ENCODE measurements around the gene HLX.

Gene HLX

DNA sequence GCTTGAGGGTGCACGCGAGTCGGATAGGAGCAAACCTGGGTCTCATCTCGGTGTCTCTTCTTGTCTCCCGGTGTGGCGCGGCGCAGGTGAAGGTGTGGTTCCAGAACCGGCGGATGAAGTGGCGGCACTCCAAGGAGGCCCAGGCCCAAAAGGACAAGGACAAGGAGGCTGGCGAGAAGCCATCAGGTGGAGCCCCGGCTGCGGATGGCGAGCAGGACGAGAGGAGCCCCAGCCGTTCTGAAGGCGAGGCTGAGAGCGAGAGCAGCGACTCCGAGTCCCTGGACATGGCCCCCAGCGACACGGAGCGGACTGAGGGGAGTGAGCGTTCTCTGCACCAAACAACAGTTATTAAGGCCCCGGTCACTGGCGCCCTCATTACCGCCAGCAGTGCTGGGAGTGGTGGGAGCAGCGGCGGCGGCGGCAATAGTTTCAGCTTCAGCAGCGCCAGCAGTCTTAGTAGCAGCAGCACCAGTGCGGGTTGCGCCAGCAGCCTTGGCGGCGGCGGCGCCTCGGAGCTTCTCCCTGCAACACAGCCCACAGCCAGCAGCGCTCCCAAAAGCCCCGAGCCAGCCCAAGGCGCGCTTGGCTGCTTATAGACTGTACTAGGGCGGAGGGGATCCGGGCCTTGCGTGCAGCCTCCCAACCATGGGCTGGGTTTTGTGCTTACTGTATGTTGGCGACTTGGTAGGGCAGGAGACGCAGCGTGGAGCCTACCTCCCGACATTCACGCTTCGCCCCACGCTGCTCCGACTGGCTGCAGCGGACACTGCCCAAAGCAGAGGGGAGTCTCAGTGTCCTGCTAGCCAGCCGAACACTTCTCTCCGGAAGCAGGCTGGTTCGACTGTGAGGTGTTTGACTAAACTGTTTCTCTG lies 5.1 kb downstream of the HLX start:
- no peak for DNase-seq

DNA sequence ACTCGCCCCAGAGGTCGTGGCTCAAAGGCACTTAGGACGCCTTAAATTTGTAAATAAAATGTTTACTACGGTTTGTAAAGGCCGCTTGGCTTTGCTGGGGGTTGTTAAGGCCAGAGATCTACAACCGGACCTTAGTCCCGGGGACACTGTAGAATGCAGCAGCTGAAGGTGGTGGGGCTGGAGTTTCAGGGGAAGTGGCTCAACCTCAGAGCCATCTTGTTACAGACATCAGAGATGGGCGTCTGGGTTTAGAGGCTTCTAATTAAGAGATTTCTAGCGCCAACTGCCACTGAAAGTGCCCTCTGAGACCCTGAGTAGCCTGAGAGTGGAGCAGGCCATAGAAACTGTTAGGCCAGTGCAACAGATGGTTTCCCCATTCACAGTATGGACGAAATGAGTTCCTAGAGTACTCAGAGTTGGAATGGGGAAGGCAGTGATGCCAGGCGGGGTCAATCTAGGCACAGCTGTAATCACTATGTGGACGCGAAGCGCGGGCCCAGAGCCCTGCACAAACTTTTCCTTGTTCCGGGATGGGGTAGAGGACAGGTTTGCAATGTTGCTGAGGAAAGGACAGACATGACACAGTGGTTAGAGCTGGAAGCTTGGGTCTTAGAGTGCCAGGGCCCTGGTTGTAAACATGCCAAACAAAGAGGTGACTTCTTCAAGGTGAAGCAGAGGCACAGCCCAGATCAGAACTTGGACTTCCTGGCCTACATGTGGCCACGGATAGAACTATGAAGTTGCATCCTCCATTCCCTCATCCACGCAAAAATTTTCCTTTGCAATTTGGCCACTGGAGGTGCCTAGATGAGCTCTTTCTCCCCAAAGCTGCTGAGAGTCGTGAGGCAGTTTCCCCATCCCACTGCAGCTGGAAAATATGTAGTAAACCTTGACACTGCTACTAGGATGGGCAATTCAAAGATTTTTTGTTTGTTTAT lies 6.0 kb downstream of the HLX start:
- no peak for DNase-seq

DNA sequence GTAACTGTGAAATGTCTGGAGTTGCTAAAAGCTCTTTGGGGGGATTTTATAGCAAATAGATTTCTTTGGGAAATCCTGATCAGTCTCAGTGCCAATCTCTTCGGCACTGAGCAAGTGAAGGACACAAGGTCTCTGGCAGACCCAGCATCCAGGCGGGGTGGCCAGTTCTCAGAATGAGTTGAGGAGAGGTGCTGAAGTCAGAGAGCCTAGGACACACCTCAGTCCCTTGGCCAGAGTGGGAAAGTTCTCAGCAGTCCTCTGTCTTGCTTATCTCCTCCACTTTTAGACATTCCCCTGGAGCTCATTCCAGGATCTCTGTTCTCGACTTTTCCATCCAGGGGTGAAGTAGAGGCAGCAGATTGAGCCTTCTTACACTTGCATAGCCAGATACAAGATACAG lies 6.7 kb downstream of the HLX start:
- DNase-seq: no peak

DNA sequence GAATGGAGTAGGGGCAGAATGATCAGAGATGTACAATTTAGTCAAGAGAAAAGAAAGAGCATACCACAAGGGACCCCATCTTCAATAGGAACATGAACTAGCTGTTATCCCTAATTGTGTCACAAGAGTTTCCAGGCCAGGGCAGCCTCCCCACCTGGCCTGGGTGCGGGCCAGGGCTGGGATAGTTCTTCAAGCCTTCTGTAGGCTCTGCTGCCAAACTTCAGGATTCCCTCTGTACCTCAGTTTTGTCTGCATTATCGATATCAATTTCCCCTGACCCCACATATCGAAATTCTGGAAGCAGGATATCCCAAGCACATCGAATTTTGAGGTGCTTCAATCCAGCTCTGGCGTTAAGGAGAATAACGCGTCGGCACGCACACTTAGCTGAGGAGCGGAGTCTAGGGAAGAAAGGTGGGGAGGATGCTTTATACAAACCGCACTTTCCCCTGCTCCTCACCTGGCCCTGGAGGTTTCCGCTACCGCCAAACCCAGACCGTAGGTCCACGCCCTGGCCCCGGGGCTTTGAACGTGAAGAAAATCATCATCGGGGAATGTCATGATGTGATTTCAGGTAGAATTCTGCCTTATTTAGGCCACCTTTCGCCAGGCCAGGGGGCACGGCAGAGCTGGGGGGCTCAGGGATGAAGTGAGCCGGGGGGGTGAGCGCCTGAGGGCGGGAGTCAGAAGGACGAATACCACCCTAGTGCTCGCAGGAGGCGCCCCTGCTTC lies 7.4 kb downstream of the HLX start:
- DNase-seq: no peak

DNA sequence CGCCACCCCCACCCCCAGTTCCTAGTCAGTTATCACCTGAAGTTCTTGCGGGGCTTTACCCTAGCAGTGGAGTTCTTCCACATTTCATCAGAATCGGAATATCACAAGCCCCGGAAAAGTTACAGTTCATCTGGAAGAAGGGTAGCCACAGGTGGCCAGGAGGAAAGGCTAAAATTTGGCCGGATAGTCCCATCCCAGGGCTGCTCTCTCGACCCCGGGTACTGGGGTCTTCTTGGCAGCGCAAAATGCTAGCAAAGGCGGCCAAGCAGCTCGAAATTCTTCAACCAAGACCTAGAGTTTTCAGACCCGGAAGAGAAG lies 7.9 kb downstream of the HLX start:
- no peak for DNase-seq

DNA sequence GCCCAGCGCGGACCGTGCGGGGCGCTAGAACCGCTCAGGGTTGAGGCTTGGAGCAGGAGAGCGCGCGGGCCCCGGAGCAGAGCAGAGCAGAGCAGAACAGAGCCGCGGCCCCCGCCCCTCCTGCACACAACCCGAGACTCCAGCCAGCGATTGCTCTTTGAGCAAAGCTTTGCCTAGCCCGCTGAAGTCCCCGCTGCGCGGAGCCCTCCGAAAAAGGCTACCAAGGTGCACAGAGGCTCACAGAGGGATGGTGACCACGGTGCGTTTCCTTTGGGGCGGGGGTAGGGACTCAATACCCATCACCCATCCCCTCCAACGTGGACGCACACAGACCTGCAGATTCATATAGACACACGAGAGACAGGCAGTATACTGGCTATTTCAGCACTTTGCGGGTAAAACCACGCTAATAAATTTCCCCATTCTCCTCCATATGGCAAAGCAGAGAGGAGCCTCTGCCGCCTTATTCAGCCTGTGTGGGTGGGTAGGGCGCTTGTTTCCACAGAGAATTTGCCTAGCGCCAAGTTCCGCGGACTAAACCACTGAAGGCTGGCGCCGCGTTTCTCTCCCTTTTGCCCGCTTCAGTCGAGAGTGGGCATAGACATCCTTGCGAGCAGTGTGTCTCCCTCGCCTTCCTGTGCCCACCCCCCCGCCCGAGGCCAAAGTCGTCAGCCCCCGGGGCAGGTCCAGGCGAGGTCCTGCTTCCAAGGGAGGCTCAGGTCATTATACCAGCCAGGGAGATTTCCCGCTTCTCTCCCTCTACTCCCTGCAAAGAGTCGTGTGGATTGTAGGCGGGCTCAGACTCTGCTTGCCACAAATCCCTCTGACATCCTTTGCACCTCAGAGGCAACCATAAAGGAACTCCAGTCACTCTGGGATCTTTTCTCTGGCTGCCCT lies 8.5 kb downstream of the HLX start:
- DNase-seq: no peak

DNA sequence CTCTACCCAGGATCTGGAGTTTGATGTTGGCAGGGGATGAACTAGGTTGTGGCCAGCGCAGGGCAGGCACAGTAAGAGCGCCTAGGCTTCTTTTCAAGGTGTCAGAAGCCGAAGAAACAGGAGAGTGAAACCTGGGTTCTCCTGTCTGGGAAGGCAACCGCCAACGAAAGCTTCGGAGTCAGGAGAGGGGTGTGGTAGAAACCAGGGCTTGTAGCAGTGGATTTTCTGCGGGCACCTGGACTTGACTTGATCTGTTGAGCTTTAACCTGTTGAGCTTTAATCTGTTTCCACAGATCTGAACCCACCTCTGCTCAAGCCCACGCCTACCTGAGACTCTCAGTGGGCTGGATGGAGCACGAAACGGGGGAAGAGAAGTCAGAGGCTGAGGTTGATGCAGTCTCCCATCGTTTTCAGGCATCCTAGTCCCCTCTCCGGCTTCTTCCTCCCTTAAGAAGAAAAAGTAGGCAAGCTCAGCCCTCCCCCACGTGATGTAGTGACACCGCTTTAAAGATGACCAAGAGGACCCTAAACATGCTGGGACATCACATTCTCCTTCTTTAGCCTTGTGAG lies 9.3 kb downstream of the HLX start:
- DNase-seq: no peak

DNA sequence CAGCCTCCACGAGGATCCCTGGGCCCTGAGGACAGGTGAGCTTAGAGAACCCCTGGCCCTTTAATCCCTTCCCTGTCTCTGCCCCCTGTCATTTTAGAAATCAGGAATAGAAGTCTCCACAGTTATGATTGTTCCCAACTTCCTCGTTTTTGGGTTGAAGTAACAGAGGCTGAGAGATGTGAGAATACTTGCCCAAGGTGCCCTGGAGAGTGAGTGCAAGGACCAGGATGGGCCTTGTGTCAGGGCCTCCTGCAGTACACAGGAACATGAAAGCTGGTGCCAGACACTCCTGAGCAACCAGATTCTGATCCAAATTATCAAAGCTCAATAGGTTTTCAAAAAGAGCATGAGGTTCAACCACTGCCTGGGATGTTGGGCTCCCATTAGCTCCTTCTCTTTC lies 10.1 kb downstream of the HLX start:
- DNase-seq: no peak

DNA sequence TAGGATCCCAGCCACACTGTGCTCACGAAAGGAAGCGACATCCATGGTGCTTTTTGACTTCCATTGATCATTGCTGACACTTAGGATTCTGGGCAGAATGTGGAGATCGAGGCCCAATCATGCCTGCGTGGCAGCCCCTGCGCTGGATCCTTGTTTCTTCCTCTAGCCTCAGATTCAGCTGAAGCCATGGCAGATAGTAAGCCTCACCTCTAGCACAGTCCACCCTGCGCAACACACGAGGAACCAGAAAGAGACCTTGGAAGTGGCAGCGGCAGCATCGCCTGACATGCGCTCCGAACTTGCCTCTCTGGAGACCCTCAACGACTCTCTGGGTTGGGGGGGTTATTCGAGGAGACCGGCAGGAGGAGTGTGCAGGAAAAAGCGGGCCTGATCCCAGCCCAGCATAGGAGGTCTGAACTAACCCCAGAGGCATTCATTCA lies 10.6 kb downstream of the HLX start:
- DNase-seq: no peak

DNA sequence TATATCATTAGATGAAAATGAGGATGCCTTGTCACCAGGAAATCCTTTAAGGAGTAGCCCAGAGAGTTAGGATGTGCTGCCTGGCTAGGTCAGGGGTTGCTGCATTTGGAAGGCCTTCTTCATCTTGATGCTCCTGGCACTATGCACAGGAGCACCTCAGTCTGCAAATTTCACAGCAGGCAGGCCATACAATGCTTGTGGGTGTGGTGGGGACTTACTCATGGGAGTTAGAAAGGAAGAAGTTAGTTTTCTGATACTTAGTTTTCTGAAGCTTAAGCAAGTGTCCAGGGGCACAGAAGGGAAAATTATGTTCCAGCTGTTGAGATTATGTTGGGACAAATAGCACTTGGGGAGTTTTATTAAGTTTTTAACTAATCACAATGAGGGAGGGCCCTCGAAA lies 11.4 kb downstream of the HLX start:
- DNase-seq: no peak

DNA sequence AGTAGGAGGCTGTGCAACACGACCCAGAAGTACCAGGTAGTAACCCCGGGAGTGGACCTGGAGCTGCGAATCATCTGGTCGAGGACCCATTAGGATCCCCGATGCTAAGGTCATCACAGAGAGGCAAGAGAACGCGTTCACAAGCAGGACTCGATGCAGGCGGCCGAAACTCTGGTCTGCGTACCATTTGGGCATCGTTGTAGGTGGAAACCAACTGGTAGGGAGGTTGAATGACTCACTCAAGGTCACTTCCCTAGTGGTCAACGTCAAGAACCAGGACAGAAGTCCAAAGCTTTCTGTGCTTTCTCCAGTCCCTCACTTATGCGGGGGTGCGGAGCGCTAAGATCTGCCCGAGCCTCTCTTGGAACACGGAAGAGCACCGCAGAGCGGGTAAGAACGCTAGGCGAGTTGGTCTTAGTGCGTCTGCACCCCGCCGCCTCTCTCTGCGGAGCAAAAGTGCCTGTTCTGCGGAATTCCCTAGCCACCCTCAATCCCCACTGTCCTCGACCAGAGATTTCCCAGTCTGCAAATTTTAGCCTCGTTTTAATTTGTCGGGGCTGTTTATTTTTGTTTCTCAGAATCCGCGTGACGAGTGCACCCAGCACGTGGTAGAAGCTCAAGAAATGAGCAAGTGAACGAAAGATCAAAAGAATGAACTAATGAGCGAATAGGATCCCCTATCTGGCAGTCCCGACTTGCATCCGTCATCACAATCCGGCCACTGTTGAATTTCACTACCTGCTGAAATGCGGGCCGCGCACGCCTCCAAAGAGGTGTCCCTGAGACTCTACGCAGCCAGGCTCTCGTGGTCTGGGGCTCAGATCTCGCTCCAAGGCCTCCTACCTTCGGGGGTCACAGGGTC lies 12.2 kb downstream of the HLX start:
- DNase-seq: no peak

DNA sequence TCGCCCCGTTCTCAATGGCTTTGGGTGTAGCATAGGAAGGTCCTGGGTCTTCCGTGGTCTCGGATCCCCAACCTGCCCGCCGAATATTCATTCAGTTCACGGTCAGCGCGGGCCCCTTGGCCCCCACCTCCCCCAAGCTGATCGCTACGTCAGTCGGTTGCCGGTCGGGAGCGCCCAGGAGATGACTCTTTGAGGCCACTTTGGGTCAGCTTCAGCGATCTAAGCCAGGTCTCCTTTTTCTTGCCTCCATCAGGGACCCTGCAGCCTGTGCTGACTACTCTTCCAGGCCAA lies 12.8 kb downstream of the HLX start:
- no peak for DNase-seq

DNA sequence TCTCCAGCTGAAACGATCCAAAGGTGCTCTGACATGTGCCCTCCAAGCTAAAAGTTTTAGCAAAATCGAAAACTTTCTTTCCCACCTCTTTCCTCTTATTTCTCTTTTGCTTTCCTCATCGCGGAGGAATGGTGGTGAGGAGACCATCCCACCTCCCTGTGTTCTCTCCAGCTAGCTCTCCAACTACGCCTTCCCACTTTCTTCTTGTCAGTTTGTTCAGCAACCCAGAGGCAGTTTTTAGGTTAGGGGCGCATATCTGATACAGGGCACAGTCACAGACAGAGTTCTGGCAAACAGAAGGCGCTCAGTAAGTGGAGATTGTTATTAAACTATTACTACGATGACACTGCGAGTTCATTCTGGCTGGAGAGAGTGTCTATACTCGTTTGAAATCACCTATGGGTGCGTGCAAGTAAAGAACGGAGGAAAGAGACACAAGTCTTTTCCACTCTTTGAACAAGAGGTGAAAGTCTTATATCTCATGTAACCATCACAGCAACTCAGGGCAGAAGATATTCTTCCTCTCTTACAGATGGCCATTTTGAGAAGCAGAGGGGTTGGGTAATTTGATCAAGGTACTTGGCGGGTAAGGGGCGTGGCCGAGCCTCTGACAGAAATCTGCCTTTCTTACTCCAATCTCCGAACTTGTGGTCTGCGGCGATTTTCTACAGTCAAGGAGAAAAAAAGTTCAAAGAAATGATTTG lies 13.9 kb downstream of the HLX start:
- DNase-seq: no peak

DNA sequence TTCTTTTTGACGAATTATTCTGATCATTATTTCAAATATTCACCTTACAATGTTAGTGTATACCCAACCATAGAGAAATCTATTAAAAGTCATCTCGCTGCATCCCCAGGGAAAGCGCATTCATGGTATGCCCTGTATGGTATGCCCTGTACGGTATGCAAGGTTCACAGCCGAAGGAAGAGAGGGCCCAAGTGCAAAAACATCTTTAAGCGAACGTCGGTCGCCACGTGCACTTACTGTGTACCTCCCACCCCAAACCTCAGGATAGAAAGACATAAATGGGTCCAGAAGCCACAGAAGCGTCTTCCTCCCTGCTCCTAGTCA lies 14.4 kb downstream of the HLX start:
- no peak for DNase-seq

DNA sequence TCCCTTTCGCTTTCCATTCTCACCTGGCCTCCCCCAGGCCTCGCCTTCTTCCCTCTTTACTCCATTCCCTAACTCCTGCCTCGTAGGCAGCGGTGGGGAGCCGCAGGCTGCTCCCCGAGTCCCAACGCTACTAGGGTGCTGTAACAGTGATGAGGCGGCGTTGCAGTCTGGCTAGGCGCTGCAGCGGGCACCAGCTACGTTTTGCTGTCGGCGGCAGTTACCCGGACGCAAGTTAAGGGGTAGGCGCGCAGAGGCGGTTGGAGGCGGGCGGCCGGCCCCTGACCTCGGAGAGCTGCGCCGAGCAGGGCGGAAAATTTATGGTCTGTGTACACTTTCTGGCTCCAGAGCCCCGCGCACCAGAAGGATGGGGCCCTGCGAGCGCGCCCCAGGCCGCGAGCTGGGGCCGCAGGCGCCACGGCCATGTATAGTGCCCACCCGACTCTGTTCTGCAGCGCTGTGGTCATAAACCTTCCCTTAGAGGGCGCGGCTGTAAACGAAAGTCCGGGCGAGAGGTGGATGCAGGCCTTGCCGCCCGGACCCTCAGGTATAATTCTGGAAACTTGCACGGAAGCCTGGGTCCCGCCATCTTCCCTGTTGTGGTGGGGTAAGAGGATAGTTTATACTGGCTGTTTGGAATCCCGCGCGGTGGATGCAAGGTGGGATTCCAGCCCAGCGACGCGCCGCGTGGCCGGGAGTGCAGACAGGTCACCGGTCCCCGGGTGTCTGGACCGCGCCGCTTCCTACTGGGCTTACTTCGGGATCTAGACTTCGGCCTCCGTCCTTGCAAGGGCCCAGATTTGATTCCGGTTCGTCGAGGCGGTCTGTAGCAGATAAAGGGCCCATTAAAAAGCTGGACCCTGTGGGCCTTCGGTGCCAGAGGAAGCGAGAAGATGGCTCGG lies 15.0 kb downstream of the HLX start:
- no peak for DNase-seq

DNA sequence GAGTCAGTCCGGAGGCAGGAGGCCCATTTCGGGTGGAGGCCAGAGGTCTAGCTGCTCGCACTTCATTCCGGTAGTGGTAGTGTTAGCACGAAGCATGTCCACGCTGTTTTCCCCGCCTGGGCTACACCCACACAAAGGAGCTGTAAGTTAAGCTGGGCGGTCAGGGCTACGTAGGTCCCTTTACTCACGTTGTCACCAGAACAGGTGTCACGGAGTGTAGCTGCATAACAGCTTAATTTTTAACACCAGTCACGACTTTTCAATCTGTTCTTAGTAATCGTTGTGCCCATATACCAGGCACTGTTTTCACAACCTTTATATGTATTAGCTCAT lies 15.6 kb downstream of the HLX start:
- DNase-seq: no peak

DNA sequence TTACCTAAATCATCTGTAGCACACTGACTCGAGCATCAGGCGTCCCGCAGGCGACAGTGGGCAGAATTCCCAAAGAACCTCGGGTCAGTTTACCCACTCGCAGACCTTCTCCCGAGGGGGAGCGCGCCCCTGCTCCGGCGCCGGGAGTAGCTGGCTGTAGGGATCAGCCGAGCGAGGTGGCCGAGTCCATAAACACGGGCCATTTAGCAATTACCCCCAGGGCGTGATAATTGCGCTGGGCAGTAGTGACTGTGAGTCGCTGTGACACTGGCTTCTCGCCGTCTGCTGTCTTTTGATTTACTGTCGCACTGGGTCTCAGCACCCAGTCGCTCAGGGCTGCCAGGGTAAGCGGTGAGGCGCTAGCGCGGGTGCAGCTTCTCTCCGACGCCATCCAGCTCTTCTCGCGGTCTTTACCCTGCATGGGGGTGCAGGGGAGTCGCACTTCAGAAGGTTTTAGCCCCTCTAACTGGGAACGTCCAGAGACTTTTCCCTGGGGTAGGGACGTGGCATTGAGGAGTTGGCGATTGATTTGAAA lies 16.2 kb downstream of the HLX start:
- no peak for DNase-seq

DNA sequence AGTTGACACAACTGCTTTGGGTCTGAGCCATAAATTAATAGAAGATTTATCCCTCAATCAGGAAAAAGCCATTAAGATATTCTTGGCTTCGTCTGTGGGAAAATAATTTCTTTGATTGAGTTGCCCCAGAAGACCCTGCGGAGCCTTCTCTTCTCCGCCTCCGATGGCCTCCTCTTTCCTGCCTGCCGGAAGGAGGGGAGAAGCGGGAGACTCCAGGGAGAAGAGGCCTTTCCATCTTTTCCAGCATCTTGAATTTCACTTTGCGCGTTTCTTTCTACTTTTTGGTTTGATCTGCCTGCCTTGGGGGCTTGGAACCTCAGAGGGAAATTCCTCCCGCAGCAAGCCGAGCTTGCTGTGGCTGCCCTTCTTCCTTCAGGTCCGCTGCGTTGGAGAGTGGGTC lies 16.8 kb downstream of the HLX start:
- DNase-seq: no peak

DNA sequence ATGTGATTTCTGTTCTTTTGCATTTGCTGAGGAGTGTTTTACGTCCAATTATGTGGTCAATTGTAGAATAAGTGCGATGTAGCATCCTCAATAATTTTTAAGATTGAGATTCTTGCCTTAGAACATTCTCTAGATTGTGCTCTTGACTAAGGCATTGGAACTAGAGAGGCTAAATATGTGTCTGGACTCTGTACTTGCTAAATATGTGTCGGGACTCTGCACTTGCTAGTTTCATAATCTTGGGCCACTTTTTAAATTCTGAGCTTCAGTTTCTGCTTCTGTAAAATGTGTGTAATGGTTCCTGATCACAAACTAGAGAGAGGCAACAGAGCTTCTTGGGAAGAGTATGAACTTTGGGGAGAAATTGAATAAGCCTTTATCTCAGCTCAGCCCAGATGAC lies 21.6 kb downstream of the HLX start:
- no peak for DNase-seq

DNA sequence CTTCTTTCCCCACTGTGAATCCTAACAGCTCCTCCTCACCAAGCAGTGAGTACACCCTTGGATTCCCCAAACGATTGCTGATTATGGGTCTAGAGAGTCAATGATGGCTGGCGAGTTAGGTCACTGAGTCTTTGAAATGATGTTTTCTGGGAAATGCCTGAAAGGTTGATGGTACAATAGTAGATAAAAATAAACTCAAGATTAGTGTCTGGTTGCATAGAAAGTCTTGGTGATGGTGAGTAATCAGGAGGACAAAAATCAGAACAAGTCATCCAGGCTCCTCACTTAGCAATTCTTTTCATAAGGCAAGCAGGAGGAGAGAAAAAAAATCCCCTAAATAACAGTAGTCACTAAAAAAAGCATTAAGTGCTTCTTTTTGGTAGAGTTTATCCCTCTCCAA lies 22.6 kb downstream of the HLX start:
- no peak for DNase-seq
